HepG2 (cell line): Measurements from ENCODE around the gene TPSD1. TPM values are rescaled to one million over a fixed set of nuclear protein-coding genes. Genes with fewer than 3 reads are reported as not detected.

Experiments used
- ATAC-seq: fragments of 200-7000 bp; cut with Tn5 transposase; 3 replicates; pipeline ENCODE4 v1.9.1; 2020; ENCODE audit warnings: mild to moderate bottlenecking, moderate library complexity
- BruUV-seq: library from RNA; stranded (reverse); fragments of 400-500 nt; replicated peaks from 2 replicates; lab custom pipeline; 2021; lab: Mats Ljungman, UMichigan
- CTCF ChIA-PET: fragments of 300-600 bp; formaldehyde crosslinking; extraction: SDS; loops from one replicate; lab custom pipeline; 2021; ENCODE audit warnings: low total read pairs, inconsistent platforms, low intra/inter-chr PET ratio; lab: Yijun Ruan, JAX
- POLR2A ChIA-PET: fragments of 350-600 bp; sonication (Branson Sonifier 250); formaldehyde crosslinking; loops from one replicate; lab custom pipeline; 2020; ENCODE audit warnings: antibody characterized with exemption, inconsistent platforms; lab: Yijun Ruan, JAX
- DNase-seq: peaks from one replicate; pipeline ENCODE4 v3.0.0-alpha.2; 2015; ENCODE audit warnings: low spot score
- FAIRE-seq: peaks from 3 replicates; lab custom pipeline; 2011; peaks lifted over from hg19 to GRCh38; lab: Jason Lieb, UNC
- H2AFZ ChIP-seq: one replicate; pipeline ENCODE4 v1.6.1; 2011; ENCODE audit warnings: low read length, inconsistent platforms
- H3K27ac ChIP-seq: fragments of 300-600 bp; 3 replicates; pipeline ENCODE4 v1.8.0; 2011; ENCODE audit warnings: mixed run types, mild to moderate bottlenecking, mixed read lengths, low read length, inconsistent platforms; ENCODE audit not compliant: insufficient read depth; ENCODE audit errors: extremely low read length
- H3K27me3 ChIP-seq, 2 experiments: fragments of 200-600 bp in 1 of 2; 2 replicates in 1 of 2; 3 replicates in 1 of 2; pipeline versions ENCODE4 v1.6.0 to v1.8.0; 2011; ENCODE audit warnings: low read length in 2 of 2, mild to moderate bottlenecking in 2 of 2, moderate library complexity in 2 of 2, inconsistent platforms in 1 of 2; ENCODE audit not compliant: insufficient read depth in 2 of 2, control insufficient read depth in 1 of 2
- H3K36me3 ChIP-seq, 2 experiments: fragments of 200-600 bp in 1 of 2; replicated peaks in 1 of 2; 2 replicates in 1 of 2; 3 replicates in 1 of 2; pipeline versions ENCODE4 v1.5.1 to v1.8.0; 2011; ENCODE audit warnings: low read length in 2 of 2, inconsistent platforms in 1 of 2; ENCODE audit not compliant: insufficient read depth in 2 of 2, control insufficient read depth in 1 of 2
- H3K4me1 ChIP-seq: 2 replicates; pipeline ENCODE4 v1.5.1; 2012; ENCODE audit warnings: low read length, inconsistent platforms; ENCODE audit not compliant: insufficient read depth
- H3K4me2 ChIP-seq: 2 replicates; pipeline ENCODE4 v1.6.0; 2011; ENCODE audit warnings: low read depth, low read length, inconsistent platforms
- H3K4me3 ChIP-seq, 3 experiments: fragments of 200-600 bp in 1 of 3; sonication (generic), shearing (Covaris generic) in 1 of 3; replicated peaks in 1 of 3; 2 replicates each; pipeline ENCODE4 v1.5.1; 2011 to 2016; ENCODE audit warnings: low read length in 3 of 3, inconsistent platforms in 2 of 3, low read depth in 2 of 3, mild to moderate bottlenecking in 2 of 3, control low read depth in 1 of 3, mixed read lengths in 1 of 3; ENCODE audit not compliant: insufficient read depth in 1 of 3
- H3K79me2 ChIP-seq: one replicate; pipeline ENCODE4 v1.6.1; 2011; ENCODE audit warnings: low read length, inconsistent platforms; ENCODE audit not compliant: insufficient read depth
- H3K9ac ChIP-seq: 2 replicates; pipeline ENCODE4 v1.6.0; 2011; ENCODE audit warnings: mild to moderate bottlenecking, low read depth, low read length, inconsistent platforms; ENCODE audit not compliant: insufficient read depth
- H3K9me3 ChIP-seq: 2 replicates; pipeline ENCODE4 v1.5.1; 2012; ENCODE audit warnings: mild to moderate bottlenecking, low read length
- H4K20me1 ChIP-seq: 2 replicates; pipeline ENCODE4 v1.6.0; 2011; ENCODE audit warnings: inconsistent platforms, mild to moderate bottlenecking, low read length, moderate library complexity; ENCODE audit not compliant: insufficient read depth
- SMYD3 ChIP-seq: sonication (generic); formaldehyde crosslinking; IDR thresholded peaks from 2 replicates; pipeline ENCODE4 v1.8.1; 2023; ENCODE audit warnings: mild to moderate bottlenecking, missing genetic modification reagents
- ZNF230 ChIP-seq: sonication (generic); formaldehyde crosslinking; IDR thresholded peaks from 2 replicates; pipeline ENCODE4 v1.4.0; 2020; ENCODE audit warnings: mild to moderate bottlenecking, missing genetic modification reagents
- ZNF33A ChIP-seq: sonication (generic); formaldehyde crosslinking; IDR thresholded peaks from 2 replicates; pipeline ENCODE4 v1.5.1; 2020; ENCODE audit warnings: missing genetic modification reagents, mild to moderate bottlenecking, moderate library complexity, borderline replicate concordance
- ZNF724P ChIP-seq: sonication (generic); formaldehyde crosslinking; IDR thresholded peaks from 2 replicates; pipeline ENCODE4 v1.8.0; 2022; ENCODE audit warnings: missing genetic modification reagents, borderline replicate concordance
- WGBS: methylation state at CpG from one replicate; pipeline ENCODE4 v1.1.6; 2017; ENCODE audit warnings: low lambda C conversion rate; 5-methylcytosine and 5-hydroxymethylcytosine counted together
- in situ Hi-C: cut with HindIII; loops from 2 replicates; pipeline ENCODE4 v1.10.0; 2017; ENCODE audit warnings: low pct_unique_long_range_greater_than_20kb; ENCODE audit not compliant: extremely low pct_ligation_motif_present
- intact Hi-C: fragments of 100-400 bp; cut with micrococcal nuclease; formaldehyde crosslinking; loops from one replicate; pipeline ENCODE4 v1.10.0; 2022; ENCODE audit not compliant: unreplicated experiment
- polyA plus RNA-seq, 8 experiments: library from polyadenylated mRNA; depleted of rRNA in 3 of 8; stranded (reverse) in 7 of 8; unstranded in 1 of 8; fragments of >200 nt; fragmentation: Illumina TruSeq in 4 of 8; extraction: Trizol in 4 of 8; gene quantifications; 2 replicates each; pipeline versions ENCODE4 v1.2.1 to v1.2.3, GENCODE V29; 2011 to 2016; ENCODE audit warnings: low read depth in 4 of 8, missing spikeins in 1 of 8, mixed read lengths in 1 of 8; ENCODE audit not compliant: insufficient read depth in 1 of 8
- total RNA-seq, 5 experiments: library from RNA; depleted of rRNA; stranded (reverse); fragments of >200 nt; fragmentation: Illumina TruSeq; extraction: Trizol; gene quantifications; 2 replicates each; pipeline ENCODE4 v1.2.3, GENCODE V29; 2016; ENCODE audit warnings: low read depth in 1 of 5
- TF ChIP-seq, protein P1 (sequence below): sonication (generic); formaldehyde crosslinking; IDR thresholded peaks from 2 replicates; pipeline ENCODE4 v1.8.1; 2023; ENCODE audit warnings: mild to moderate bottlenecking, missing genetic modification reagents
- TF ChIP-seq, protein P2 (sequence below): sonication (generic); formaldehyde crosslinking; IDR thresholded peaks from 2 replicates; pipeline ENCODE4 v1.5.1; 2020; ENCODE audit warnings: missing genetic modification reagents, mild to moderate bottlenecking, borderline replicate concordance

TPSD1 gene
- total and polyA plus RNA-seq, 2 of the 13 experiments (the other 11 are each of a cell fraction or from before 2014, with no cell fraction given): not detected

DNA sequence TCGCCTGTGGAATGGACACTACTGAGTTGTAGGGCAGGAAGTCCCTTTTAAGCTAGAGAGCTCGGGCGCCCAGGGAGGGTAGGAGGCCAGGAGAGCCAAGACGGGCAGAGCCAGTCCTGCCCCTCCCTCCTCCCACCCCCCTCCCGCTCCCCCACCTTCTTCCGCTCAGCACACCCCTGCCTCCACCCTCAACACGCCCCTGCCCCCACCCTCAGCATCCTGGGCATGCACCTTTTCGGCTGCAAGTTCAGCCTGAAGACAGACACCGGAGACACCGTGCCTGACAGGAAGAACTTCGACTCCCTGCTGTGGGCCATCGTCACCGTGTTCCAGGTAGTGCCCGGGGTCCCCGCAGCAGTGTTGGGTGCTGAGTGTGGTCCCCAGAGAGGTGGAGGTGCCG lies 49.1 kb upstream of the TPSD1 start:
- TF ChIP-seq ZNF230 (no peak), ZNF724P (no peak), SMYD3 (no peak), ZNF33A (CRISPR knock-in tag) (no peak)
- TF ChIP-seq, protein P1, sequence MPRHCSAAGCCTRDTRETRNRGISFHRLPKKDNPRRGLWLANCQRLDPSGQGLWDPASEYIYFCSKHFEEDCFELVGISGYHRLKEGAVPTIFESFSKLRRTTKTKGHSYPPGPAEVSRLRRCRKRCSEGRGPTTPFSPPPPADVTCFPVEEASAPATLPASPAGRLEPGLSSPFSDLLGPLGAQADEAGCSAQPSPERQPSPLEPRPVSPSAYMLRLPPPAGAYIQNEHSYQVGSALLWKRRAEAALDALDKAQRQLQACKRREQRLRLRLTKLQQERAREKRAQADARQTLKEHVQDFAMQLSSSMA (CRISPR knock-in tag): no peak
- TF ChIP-seq, protein P2, sequence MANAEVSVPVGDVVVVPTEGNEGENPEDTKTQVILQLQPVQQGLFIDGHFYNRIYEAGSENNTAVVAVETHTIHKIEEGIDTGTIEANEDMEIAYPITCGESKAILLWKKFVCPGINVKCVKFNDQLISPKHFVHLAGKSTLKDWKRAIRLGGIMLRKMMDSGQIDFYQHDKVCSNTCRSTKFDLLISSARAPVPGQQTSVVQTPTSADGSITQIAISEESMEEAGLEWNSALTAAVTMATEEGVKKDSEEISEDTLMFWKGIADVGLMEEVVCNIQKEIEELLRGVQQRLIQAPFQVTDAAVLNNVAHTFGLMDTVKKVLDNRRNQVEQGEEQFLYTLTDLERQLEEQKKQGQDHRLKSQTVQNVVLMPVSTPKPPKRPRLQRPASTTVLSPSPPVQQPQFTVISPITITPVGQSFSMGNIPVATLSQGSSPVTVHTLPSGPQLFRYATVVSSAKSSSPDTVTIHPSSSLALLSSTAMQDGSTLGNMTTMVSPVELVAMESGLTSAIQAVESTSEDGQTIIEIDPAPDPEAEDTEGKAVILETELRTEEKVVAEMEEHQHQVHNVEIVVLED (CRISPR knock-in tag): no peak
- Histone ChIP-seq H3K4me3 (no peak overlapping the region), H3K9me3 (no peaks in the 10 kb centered on the region), H3K27me3 (peaks cover 0 to 11% of the 10 kb centered on the region in 2 experiments; a peak in 2 of 5 replicates), H3K4me1 (no peaks in the 10 kb centered on the region), H2AFZ (no peak overlapping the region), H3K36me3 (no peaks in the 10 kb centered on the region), H3K9ac (no peak overlapping the region), H3K79me2 (no peaks in the 10 kb centered on the region), H3K27ac (no peak overlapping the region), H4K20me1 (no peaks in the 10 kb centered on the region), H3K4me2 (no peak overlapping the region)
- ATAC-seq (no peak), FAIRE-seq (no peak), DNase-seq (no peak)
- ChIA-PET CTCF (no interaction called here), POLR2A (interaction anchor here (0.6 kb wide), 1 partner anchor 18 kb away, joined by 4 read pairs; the partner anchor contains the start of gene TPSG1)
- 54% methylated on average over 14 of the region's 16 CpGs for WGBS
- intact Hi-C loops: no loop called here
- no TSS peak for BruUV-seq
- in situ Hi-C loops: loop anchor here (25.0 kb wide), 1 partner anchor 394 kb away; the partner anchor contains the start of gene GNG13
